ENCODE measurements around the gene EPC2.

Gene EPC2

DNA sequence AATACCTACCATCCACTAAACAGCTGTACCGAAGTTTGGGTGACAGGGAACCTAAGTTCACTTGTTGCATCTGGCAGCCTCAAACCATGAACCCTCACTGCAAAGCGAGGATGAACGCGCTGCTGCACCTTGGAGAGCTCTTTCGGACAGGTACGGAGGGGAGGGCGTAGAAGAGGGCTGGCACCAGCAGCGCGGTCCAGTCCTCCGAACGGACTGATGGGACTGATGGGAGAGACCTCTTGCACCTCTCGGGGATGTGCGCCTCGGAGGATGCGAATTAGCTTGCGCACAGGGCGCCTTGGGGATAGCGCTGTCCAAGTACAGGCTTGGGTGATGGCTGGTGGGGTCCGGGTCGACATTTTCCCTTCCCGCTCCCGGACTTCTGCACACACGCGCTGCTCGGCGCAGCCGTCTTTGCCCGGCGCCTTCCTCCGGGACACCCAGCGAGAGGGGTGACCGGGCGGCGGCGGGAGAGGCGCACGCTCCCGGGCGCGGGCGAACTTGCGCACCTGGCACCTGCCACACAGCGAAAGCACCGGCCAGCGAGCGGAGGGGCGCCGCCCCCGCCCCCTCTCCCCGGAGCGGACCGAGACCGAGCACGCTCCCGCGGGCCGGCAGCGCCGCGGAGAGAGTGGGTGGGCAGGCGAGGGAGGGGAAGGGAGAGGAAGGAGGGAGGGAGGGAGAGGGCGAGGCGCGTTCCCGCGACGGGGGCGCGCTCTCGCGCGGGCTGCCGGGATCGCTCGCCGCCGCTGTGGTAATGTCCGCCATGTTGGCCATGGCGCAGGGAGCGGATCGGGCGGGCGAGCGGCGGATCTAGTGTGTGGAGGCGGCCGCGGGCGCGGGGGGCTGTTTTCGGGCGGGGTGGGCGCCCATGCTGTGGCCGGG is at the start of gene EPC2:
Gene EPC2 (plus strand): TSS at position 754 of the 885 bp plus-strand sequence. CDS start 267 bp downstream, outside the sequence.
- peak; percentile 18 to 30 for DNase-seq

GRCh38 chr2:148596018-148596417 is 48.5 kb upstream of the EPC2 start:
- no peak for DNase-seq

GRCh38 chr2:148599109-148599991 is 45.2 kb upstream of the EPC2 start:
- no peak for DNase-seq

GRCh38 chr2:148602885-148603561 is 41.5 kb upstream of the EPC2 start:
- no peak for DNase-seq

DNA sequence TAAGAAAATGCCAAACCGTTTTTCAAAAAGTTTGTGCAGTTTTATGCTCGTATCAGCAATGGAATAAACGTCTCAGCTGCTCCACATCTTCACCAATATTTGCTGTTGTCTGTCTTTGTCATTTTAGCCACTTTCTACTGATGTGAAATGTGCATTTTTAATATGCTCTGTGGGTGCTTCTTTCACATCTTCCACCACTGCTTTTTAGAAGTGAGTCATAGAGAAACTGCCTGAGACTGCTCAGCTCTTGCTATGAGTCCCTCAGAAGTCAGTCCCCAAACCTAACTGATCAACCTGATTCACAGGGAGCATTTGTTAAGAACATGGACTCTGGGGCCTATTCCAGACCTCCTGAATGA is 41.0 kb upstream of the EPC2 start:
- no peak for DNase-seq

- DNase-seq: no peak
Observed at GRCh38 chr2:148604927-148605326, 39.6 kb upstream of the EPC2 start.

GRCh38 chr2:148607566-148607965 is 37.0 kb upstream of the EPC2 start:
- DNase-seq: no peak

GRCh38 chr2:148613231-148614013 is 31.1 kb upstream of the EPC2 start:
- no peak for DNase-seq

- DNase-seq: no peak
Observed at GRCh38 chr2:148614014-148614321, 30.6 kb upstream of the EPC2 start.

GRCh38 chr2:148614322-148615049 is 30.1 kb upstream of the EPC2 start:
- no peak for DNase-seq

- DNase-seq: no peak
Observed at GRCh38 chr2:148615381-148615841, 29.1 kb upstream of the EPC2 start.

DNA sequence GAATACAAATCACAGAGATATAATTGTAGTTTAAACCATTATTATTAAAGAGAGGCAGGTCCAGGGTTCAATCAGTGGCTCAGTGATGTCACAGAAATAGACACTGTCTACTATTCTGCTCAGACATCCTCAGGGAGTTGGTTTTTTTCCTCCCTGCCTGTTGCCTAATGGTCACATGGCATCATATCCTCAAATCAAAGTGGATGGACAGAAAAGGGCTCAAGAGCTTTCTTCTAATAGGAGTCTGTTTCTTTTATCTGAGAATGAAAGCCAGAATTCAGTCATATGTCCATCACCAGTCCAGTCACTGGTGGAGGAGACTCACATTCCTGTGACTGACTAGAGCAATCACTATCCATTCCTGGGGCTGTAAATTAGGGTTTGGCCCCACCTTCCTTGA is 27.9 kb upstream of the EPC2 start:
- no peak for DNase-seq

DNA sequence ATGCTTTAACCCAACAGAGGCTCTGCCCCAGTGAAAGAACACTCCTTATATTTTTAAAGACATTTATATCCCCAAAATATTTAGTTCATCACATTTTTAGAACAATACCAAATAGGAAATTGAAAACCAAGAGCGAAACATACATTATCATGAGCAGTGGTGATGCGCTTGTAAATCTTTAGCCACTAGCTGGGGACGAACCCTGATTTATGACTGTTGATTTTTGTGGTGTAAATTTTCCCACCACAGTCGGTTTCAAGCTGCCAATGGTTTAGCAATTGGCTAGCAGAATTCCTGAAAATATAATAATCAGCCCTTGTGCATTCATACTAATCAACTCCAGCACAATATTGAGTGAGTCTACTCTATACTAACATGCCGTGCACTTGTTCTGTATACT is 27.3 kb upstream of the EPC2 start:
- DNase-seq: no peak

DNA sequence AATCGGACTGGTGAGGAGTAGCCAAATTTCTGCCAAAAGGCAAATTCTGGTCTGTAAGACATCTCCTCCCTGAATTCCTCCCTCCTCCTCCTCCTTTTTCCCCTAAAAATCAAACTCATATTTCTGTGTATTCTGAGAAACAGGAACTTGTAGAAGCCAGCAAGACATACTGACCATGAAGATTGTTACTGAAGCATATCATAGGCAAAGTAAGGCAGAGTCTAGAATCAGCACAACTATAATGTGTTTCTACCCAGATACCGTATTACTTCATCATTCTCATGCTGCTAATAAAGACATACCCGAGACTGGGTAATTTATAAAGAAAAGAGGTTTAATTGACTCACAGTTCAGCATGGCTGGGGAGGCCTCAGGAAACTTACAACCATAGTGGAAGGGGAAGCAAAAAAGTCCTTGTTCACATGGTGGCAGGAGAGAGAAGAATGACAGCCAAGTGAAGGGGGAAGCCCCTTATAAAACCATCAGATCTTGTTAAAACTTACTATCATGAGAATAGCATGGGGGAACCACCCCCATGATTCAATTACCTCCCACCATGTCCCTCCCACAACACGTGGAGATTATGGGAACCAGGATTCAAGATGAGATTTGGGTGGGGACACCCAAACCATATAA is 24.9 kb upstream of the EPC2 start:
- DNase-seq: no peak

DNA sequence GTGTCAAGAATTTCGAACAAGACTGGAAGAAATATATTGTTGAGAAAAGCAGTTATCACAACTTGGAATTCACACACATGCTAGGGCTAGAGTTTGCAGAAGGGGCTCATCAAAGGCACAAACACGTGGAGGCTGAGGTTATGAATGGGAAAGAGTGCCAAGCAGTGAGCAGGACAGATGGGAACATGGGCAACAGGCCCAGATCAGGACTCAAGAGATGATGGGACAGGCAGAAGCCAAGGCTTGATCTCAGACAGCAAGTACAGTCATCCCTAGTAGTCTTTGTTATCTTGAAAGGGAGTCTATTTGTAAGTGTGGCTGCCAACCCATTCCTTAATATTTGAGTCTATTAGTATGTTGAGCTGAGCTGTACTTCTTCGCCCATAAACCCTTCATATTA is 22.2 kb upstream of the EPC2 start:
- no peak for DNase-seq

DNA sequence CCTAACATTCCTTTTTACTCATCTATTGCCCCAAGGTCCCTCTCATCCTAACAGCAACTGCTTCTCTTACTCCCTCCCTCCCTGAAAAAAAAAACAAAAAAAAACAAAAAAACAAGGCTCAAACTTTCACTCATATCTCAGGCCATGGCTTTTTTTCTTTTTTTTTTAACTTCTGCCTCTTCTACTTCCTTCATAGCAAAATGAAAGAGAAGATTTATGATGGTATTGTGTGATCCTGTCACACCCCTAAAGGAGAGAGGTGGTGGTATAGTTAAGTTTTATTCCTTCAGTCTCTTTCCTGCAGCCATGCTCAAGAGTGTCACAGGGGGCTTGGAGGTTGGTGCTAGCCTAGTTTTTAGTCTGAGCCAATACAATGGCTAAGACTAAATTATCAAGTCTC is 21.5 kb upstream of the EPC2 start:
- DNase-seq: no peak

GRCh38 chr2:148627224-148627623 is 17.3 kb upstream of the EPC2 start:
- no peak for DNase-seq

- no peak for DNase-seq
Observed at GRCh38 chr2:148634749-148635148, 9.8 kb upstream of the EPC2 start.

DNA sequence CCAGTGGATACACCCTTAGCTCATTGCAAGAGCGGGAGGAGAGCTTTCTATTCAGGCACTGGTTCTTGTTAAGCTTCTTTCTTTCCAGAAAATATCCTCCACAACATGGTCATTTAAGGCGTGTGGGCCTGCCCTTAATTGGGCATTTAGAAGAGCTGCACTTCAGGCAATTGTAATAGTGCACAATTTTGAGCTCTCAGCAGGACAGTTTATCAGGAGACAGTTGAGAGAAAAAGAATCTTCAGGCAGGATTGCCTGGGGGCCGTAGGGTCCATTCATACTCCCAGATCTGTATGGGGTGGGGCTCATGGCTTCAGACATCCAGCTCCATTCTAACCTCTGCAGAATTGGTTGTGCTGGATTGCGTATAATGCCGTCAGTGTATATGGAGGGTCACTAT is 6.0 kb upstream of the EPC2 start:
- DNase-seq: no peak

- DNase-seq: no peak
Observed at GRCh38 chr2:148640767-148641166, 3.8 kb upstream of the EPC2 start.

DNA sequence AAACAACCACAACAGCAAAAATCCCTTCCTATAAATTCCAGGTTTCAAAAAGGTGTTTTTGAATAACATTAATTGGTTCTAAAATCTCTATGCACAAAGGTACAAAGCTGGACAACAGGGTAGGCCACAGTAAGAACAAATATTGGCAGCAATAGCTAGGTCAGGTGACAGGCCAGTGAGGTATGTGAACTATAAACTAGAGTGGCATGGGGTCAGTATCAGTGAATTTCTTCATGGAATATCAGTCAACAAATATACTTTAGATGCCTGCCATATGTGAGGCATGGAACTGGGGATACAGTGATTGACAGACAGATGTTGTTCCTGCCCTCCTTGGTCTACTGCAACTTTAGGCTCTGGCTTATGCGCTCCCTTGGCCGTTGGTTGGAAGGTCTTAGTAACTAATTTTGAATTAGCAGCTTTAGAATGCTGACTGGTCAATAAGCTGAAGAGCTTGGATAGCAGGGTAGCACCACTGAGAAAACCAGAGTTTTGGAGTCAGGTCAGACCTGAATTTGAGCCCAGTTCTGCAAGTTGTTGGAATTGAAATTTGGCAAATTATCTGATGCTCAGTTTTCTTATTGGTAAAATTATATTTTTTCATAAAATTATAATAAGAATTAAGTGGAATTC is 2.3 kb upstream of the EPC2 start:
- no peak for DNase-seq
